Midbrain (tissue), 1 donor: ENCODE results near the gene PAK6.

ENCODE experiments used
- DNase-seq: peaks from one replicate; lab custom pipeline; 2025; lab: John Stamatoyannopoulos, UW

Gene PAK6

GRCh38 chr15:40241269-40242212 lies 2.7 kb downstream of the PAK6 start:
- DNase-seq, result no peak

- no peak for DNase-seq
Observed at GRCh38 chr15:40242213-40242599, 3.3 kb downstream of the PAK6 start.

- no peak for DNase-seq
Observed at GRCh38 chr15:40242601-40243000, 3.7 kb downstream of the PAK6 start.

- no peak for DNase-seq
Observed at GRCh38 chr15:40243126-40243810, 4.4 kb downstream of the PAK6 start.

- no peak for DNase-seq
Observed at GRCh38 chr15:40244961-40245523, 6.2 kb downstream of the PAK6 start.

- DNase-seq, result no peak
Observed at GRCh38 chr15:40245666-40246450, 7.0 kb downstream of the PAK6 start.

- DNase-seq, result no peak
Observed at GRCh38 chr15:40246496-40247280, 7.8 kb downstream of the PAK6 start.

- no peak for DNase-seq
Observed at GRCh38 chr15:40247406-40247971, 8.6 kb downstream of the PAK6 start.

- DNase-seq, result no peak
Observed at GRCh38 chr15:40248006-40248783, 9.3 kb downstream of the PAK6 start.

- no peak for DNase-seq
Observed at GRCh38 chr15:40249477-40250303, 10.8 kb downstream of the PAK6 start.

- no peak for DNase-seq
Observed at GRCh38 chr15:40250304-40250656, 11.4 kb downstream of the PAK6 start.

- DNase-seq, result no peak
Observed at GRCh38 chr15:40250771-40251483, 12.1 kb downstream of the PAK6 start.

GRCh38 chr15:40251486-40252140 lies 12.8 kb downstream of the PAK6 start:
- DNase-seq, result no peak

GRCh38 chr15:40252141-40252437 lies 13.2 kb downstream of the PAK6 start:
- DNase-seq, result no peak

- DNase-seq, result no peak
Observed at GRCh38 chr15:40252438-40253166, 13.7 kb downstream of the PAK6 start.

GRCh38 chr15:40253167-40253790 lies 14.4 kb downstream of the PAK6 start:
- no peak for DNase-seq

- no peak for DNase-seq
Observed at GRCh38 chr15:40254452-40254851, 15.6 kb downstream of the PAK6 start.
